BLaER1 treated with 17β-estradiol and CSF1 and Interleukin-3, amounts not matched to agents 10 nM and 100 nM (cell line): ENCODE measurements around the gene MYF5.

Experiments
- H3K27ac ChIP-seq, 11 experiments: shearing (Covaris generic); formaldehyde crosslinking; 2 replicates each; pipeline ENCODE4 v1.8.1; 2022
- H3K27me3 ChIP-seq, 11 experiments: shearing (Covaris generic); formaldehyde crosslinking; 2 replicates each; pipeline ENCODE4 v1.8.1; 2022
- H3K36me3 ChIP-seq, 11 experiments: shearing (Covaris generic); formaldehyde crosslinking; 2 replicates each; pipeline ENCODE4 v1.8.1; 2022
- H3K4me1 ChIP-seq, 10 experiments: shearing (Covaris generic); formaldehyde crosslinking; 2 replicates each; pipeline ENCODE4 v1.8.1; 2022
- H3K4me2 ChIP-seq, 11 experiments: shearing (Covaris generic); formaldehyde crosslinking; 2 replicates each; pipeline ENCODE4 v1.8.1; 2022
- H3K4me3 ChIP-seq, 10 experiments: shearing (Covaris generic); formaldehyde crosslinking; 2 replicates each; pipeline ENCODE4 v1.8.1; 2022
- H3K9ac ChIP-seq, 11 experiments: shearing (Covaris generic); formaldehyde crosslinking; 2 replicates each; pipeline ENCODE4 v1.8.1; 2022
- H3K9me3 ChIP-seq, 11 experiments: shearing (Covaris generic); formaldehyde crosslinking; replicated peaks in 1 of 11; 2 replicates each; pipeline ENCODE4 v1.8.1; 2022
- H4K20me1 ChIP-seq, 11 experiments: shearing (Covaris generic); formaldehyde crosslinking; 2 replicates each; pipeline ENCODE4 v1.8.1; 2022
- Cebpa-rat ChIP-seq, 11 experiments: shearing (Covaris generic); IDR thresholded peaks; 2 replicates each; pipeline ENCODE4 v1.8.1; 2022

The MYF5 gene

DNA sequence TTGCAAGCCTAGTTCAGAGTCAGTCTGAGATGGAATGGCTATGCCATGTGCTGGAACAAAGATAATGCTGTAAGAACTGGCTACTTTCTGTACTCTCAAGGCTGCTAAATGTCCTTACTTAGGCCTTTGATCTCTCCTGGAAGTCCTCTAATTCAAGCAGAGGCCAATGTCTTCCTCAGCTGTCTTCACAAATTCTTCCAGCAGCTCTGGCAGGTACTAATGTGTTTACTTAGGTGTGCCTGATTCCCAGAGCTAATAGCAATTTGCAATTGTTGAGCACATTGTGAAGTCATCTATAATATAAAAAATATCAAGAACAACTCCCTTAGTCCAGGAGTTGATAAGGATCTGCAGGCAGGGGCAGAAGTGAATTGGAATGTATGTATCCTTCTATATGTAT lies 3.8 kb upstream of the MYF5 start:
- no peak overlapping the region for H3K4me2 ChIP-seq
- TF ChIP-seq Cebpa-rat (IDR thresholded peaks at IDR 0.05) = no peak
- no peak overlapping the region for H3K4me3 ChIP-seq
- no peaks in the 10 kb centered on the region; a peak in 1 of 22 replicates for H3K36me3 ChIP-seq
- H3K27me3 ChIP-seq = no peaks in the 10 kb centered on the region
- no peaks in the 10 kb centered on the region for H3K4me1 ChIP-seq
- H3K9me3 ChIP-seq = peaks cover 8 to 19% (median 14%) of the 10 kb centered on the region in 11 experiments; a peak in 17 of 22 replicates
- no peak overlapping the region for H3K9ac ChIP-seq
- H4K20me1 ChIP-seq = no peaks in the 10 kb centered on the region
- no peak overlapping the region for H3K27ac ChIP-seq

DNA sequence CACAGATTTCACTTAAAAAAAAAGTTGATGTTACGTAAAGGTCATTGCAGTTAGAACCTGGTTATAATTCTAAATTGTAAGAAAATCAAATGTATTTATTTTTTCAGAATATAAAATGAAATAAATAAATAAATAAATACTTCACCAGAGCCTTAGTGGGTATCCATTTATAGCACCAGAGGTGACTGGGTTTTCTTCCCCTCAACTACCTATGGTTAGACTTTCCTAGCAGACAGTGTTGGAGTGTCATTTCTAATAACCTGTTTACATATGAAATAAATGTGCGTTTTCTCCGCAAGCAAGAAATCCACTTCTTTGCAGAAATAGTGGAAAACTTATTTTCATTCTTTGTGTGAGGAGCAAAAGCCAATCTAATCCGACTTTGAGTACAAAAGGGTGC lies 3.3 kb upstream of the MYF5 start:
- H3K27ac ChIP-seq = no peak overlapping the region
- H3K4me1 ChIP-seq = no peaks in the 10 kb centered on the region
- no peak overlapping the region for H3K4me2 ChIP-seq
- H4K20me1 ChIP-seq = no peaks in the 10 kb centered on the region
- H3K9ac ChIP-seq = no peak overlapping the region
- H3K9me3 ChIP-seq = peaks cover 8 to 17% (median 11%) of the 10 kb centered on the region in 11 experiments; a peak in 17 of 22 replicates
- no peak for TF ChIP-seq Cebpa-rat (IDR thresholded peaks at IDR 0.05)
- H3K27me3 ChIP-seq = no peaks in the 10 kb centered on the region
- H3K36me3 ChIP-seq = no peaks in the 10 kb centered on the region
- no peak overlapping the region for H3K4me3 ChIP-seq

DNA sequence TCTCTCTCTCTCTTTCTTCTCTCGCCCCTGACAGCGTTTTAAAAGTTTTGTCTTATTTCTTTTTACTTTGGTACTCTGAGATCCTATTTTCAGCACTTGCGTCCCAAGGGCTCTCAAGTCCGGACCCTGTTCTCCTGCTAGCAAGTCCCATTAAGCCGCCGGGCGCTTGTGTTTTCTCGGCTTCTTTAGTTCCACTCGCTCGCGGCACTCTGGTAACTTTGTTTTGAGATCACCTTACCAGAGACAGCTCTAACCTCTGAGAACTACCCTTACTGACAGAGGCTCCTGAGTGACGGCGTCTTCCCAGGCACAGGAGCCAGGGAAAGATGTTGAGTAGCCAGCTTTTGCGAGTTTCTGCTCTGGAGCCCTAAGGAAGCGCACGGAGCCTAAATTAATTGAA lies 2.7 kb upstream of the MYF5 start:
- Histone ChIP-seq H3K36me3 (no peaks in the 10 kb centered on the region), H3K27me3 (no peaks in the 10 kb centered on the region), H3K27ac (no peak overlapping the region), H3K4me1 (no peaks in the 10 kb centered on the region), H3K9me3 (peaks cover 6 to 10% (median 9%) of the 10 kb centered on the region in 11 experiments; a peak in 16 of 22 replicates), H4K20me1 (no peaks in the 10 kb centered on the region), H3K9ac (no peak overlapping the region), H3K4me3 (no peak overlapping the region), H3K4me2 (no peak overlapping the region)
- no peak for TF ChIP-seq Cebpa-rat (IDR thresholded peaks at IDR 0.05)

DNA sequence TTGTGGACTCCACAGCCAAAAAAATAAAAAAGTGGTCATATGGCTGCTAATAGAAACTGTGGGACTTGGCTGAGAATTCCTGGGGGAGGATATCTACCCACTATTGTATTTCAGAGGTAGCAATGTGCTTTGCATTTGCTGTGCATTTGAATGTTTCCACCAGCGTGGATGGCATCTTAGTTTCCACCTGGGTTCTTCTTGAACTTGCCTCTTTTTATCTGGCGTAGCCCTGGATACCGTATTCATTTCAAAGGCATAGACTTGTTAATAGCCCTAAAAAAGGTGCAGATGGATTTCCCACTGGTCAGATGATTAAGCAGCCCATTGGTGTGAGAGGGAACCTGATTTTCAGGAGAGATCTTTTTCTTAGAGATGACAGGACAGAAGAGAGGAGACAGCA lies 1.9 kb upstream of the MYF5 start:
- Histone ChIP-seq H3K36me3 (no peaks in the 10 kb centered on the region), H3K4me3 (no peak overlapping the region), H3K9ac (no peak overlapping the region), H3K4me2 (no peak overlapping the region), H3K4me1 (no peaks in the 10 kb centered on the region), H4K20me1 (no peaks in the 10 kb centered on the region), H3K9me3 (peaks cover 4 to 10% (median 9%) of the 10 kb centered on the region in 11 experiments; a peak in 16 of 22 replicates), H3K27ac (no peak overlapping the region), H3K27me3 (no peaks in the 10 kb centered on the region)
- no peak for TF ChIP-seq Cebpa-rat (IDR thresholded peaks at IDR 0.05)

DNA sequence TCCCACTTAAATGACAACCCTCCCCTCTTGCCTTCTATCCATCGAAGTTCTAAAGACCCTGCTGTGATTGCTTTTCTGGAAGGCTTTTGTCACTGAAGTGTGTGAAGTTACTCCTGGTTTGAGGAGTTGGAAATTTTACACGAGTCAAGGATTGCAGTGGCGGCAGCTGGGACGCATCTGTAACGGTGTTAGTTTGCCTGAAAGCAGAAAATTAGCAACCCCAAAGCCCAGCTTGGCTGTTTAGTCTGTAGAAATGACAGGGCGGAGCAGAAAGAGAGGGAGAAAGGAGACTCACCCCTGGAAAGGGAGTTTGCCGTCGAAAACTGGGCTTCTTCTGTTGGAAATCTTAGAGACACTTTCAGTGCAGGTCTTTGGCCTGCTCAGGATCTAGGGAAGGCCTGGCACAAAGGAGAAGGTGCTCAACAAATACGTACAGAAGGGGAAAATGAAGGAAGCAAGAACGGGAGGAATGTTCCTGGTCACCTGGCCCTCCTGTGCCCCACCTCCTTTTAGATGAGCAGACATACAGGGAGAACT lies 931 bp upstream of the MYF5 start:
- no peaks in the 10 kb centered on the region for H3K36me3 ChIP-seq
- H3K27ac ChIP-seq = no peak overlapping the region
- H3K9ac ChIP-seq = no peak overlapping the region
- TF ChIP-seq Cebpa-rat (IDR thresholded peaks at IDR 0.05) = no peak
- no peaks in the 10 kb centered on the region for H3K4me1 ChIP-seq
- H3K9me3 ChIP-seq = peaks cover 4 to 10% (median 9%) of the 10 kb centered on the region in 11 experiments; a peak in 16 of 22 replicates
- H3K4me3 ChIP-seq = no peak overlapping the region
- no peak overlapping the region for H3K4me2 ChIP-seq
- no peaks in the 10 kb centered on the region for H4K20me1 ChIP-seq
- no peaks in the 10 kb centered on the region for H3K27me3 ChIP-seq

DNA sequence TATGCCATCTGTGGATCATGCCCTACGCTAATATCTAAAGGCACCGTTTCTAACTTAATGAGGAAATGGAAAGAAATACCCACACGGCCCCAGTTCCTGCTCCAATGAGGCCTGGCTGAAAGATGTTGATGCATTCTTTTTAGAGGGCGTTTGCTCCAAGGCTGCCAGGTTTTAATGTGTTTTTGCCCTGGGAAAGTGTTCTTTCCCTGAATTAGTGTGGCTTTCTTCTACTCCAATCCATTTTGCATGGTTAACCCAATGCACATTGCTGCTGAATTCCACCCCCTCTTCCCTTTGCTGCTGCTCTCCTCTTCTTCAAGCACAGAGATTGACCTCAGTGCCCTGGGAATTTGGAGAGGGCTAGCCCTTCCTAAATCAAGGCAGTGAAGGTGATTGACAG lies 1.1 kb downstream of the MYF5 start:
- Histone ChIP-seq H3K9me3 (peaks cover 4 to 10% (median 9%) of the 10 kb centered on the region in 11 experiments; a peak in 16 of 22 replicates), H3K4me1 (peaks cover 0 to 7% (median 0%) of the 10 kb centered on the region in 10 experiments; a peak in 1 of 20 replicates), H3K9ac (no peak overlapping the region), H3K4me3 (no peak overlapping the region), H3K4me2 (no peak overlapping the region), H4K20me1 (no peaks in the 10 kb centered on the region), H3K36me3 (no peaks in the 10 kb centered on the region), H3K27me3 (no peaks in the 10 kb centered on the region), H3K27ac (no peak overlapping the region)
- no peak for TF ChIP-seq Cebpa-rat (IDR thresholded peaks at IDR 0.05)

DNA sequence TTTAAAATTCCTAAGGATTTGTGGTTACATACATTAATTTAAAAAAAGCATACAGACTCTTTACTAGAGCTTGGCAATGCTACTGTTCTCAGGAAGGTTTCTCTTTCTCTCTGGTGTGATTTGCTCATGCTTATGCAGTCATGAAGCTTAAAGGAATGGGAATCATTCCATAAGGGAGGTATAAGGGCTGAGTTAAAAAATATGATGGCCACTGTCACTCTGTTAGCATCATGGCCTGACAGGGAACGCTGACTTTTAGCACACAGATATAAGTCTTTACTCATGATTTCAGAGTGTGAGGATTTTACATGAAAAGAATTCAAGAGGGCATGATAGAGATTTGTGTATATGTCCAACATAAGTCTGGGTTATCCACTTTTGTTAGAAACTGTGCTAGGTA lies 3.8 kb downstream of the MYF5 start:
- Histone ChIP-seq H3K27me3 (no peaks in the 10 kb centered on the region), H3K4me1 (peaks cover 0 to 7% (median 0%) of the 10 kb centered on the region in 10 experiments; a peak in 1 of 20 replicates), H3K4me3 (no peak overlapping the region), H3K9ac (no peak overlapping the region), H3K27ac (no peak overlapping the region), H3K36me3 (no peaks in the 10 kb centered on the region), H3K9me3 (peaks cover 4 to 10% (median 9%) of the 10 kb centered on the region in 11 experiments; a peak in 15 of 22 replicates), H4K20me1 (no peaks in the 10 kb centered on the region), H3K4me2 (no peak overlapping the region)
- no peak for TF ChIP-seq Cebpa-rat (IDR thresholded peaks at IDR 0.05)

DNA sequence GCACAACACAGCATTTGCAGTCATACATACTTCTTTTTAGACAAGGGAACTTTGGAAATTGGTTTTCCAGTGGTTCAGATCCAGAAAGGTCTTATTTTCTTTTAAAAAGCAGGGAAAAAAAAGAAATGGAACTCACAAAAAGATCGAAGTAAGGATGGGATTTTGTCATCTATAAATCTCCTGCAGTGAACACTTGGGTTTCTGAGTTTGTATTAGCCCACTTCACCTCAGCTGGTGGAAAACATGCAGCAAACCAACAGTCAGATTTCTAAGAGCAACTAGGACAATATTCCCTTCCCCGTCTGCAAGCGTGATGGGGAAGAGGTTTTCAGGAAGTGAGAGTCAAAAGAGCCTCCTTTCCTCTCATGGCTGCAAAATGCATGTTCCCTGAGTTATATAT lies 4.6 kb downstream of the MYF5 start:
- Histone ChIP-seq H3K4me1 (peaks cover 0 to 7% (median 0%) of the 10 kb centered on the region in 10 experiments; a peak in 1 of 20 replicates), H3K36me3 (no peaks in the 10 kb centered on the region), H4K20me1 (no peaks in the 10 kb centered on the region), H3K9me3 (peaks cover 4 to 10% (median 9%) of the 10 kb centered on the region in 11 experiments; a peak in 15 of 22 replicates), H3K4me3 (no peak overlapping the region), H3K27ac (no peak overlapping the region), H3K27me3 (no peaks in the 10 kb centered on the region), H3K4me2 (no peak overlapping the region), H3K9ac (no peak overlapping the region)
- TF ChIP-seq Cebpa-rat (IDR thresholded peaks at IDR 0.05) = no peak

DNA sequence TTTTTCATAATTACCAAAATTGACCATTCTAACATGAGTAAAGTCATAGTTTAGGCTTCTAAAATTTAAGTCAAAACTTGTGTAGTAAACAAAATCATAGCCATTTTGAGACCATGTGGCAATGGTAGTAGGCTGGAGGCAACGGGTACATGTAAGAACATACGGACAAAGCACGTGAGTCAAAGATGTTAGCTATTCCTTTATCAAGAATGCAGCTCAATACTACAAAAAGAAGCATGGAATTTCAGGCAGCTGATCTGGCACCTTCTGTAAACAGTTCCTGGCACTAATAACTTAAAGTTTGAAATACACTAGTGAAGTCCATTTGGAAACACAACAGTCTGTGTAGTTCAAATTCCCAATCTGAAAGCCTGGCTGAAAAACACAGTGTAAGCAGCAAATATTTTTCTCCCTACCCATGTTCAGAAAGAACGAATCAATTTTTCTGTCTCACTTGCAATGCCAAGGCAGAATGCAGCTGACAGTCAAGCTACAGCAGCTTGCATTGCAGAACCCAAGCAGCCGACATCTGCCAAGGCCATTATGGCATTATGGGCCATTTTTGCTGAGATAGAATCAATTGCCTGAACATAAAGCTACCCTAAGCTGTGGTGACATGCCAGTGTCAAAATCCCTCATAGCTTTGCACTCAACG lies 29.3 kb downstream of the MYF5 start:
- no peaks in the 10 kb centered on the region for H3K36me3 ChIP-seq

DNA sequence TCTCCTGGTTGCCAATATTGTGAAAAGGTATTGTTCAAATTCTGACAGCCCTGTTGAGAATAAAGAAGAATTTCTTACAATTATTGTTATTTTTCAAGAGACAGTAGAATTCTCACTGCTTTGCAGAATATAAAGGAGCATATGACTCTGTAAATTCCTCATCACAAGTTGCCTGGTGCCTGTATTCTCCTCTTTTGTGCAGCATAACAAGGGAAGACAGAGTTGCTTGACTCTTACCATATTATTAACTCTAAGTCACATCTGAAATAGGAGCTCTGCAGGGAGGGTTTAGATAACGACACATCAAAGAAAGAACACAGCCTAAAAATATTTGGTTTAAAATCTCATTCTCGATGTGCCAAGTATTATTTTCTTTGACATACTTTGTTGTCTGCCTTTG lies 31.1 kb downstream of the MYF5 start:
- Histone ChIP-seq H3K4me2 (no peak overlapping the region), H3K4me3 (no peak overlapping the region), H3K27ac (no peak overlapping the region), H3K9ac (no peak overlapping the region), H3K27me3 (no peaks in the 10 kb centered on the region), H3K4me1 (no peaks in the 10 kb centered on the region), H3K36me3 (no peaks in the 10 kb centered on the region), H3K9me3 (no peaks in the 10 kb centered on the region), H4K20me1 (no peaks in the 10 kb centered on the region)
- no peak for TF ChIP-seq Cebpa-rat (IDR thresholded peaks at IDR 0.05)

More for the DNA sequence above, 29.3 kb downstream of the MYF5 start:
- no peak for TF ChIP-seq Cebpa-rat (IDR thresholded peaks at IDR 0.05)
- Histone ChIP-seq H3K4me2 (no peak overlapping the region), H3K27me3 (no peaks in the 10 kb centered on the region), H3K4me3 (no peak overlapping the region), H3K9ac (no peak overlapping the region), H4K20me1 (no peaks in the 10 kb centered on the region), H3K27ac (no peak overlapping the region), H3K9me3 (no peaks in the 10 kb centered on the region), H3K4me1 (no peaks in the 10 kb centered on the region)
